Natural killer cell treated with Interleukin-12 subunit alpha and Interleukin-12 subunit beta and Interleukin-15 and Interleukin-18, amount 100 ng/mL, for 72 hours (primary cell): Measurements from ENCODE around the gene POLL. TPM values are rescaled to one million over a fixed set of nuclear protein-coding genes. Genes with fewer than 3 reads are reported as not detected.

Experiments
- ATAC-seq, 2 donors: fragments of 150-1000 bp; cut with Tn5 transposase in 1 of 2; sonication (Bioruptor Pico), chemical (Tn5 transposase) in 1 of 2; 2 replicates each; pipeline ENCODE4 v1.10.0; 2021
- DNase-seq: peaks from one replicate; pipeline ENCODE4 v3.0.0; 2022; ENCODE audit warnings: low spot score
- H3K27ac Mint-ChIP-seq, 2 donors: 1 replicate in 1 of 2; 2 replicates in 1 of 2; pipeline ENCODE4 v1.8.0; 2022; ENCODE audit warnings: mixed read lengths in 2 of 2, mild to moderate bottlenecking in 1 of 2, moderate library complexity in 1 of 2
- H3K27me3 Mint-ChIP-seq, 2 donors: 1 replicate in 1 of 2; 2 replicates in 1 of 2; pipeline ENCODE4 v1.8.0; 2022; ENCODE audit warnings: mixed read lengths in 2 of 2
- H3K36me3 Mint-ChIP-seq: one replicate; pipeline ENCODE4 v1.8.0; 2022; ENCODE audit warnings: mixed read lengths
- H3K4me1 Mint-ChIP-seq, 2 donors: 1 replicate in 1 of 2; 2 replicates in 1 of 2; pipeline ENCODE4 v1.8.0; 2022; ENCODE audit warnings: low read depth in 2 of 2, mixed read lengths in 2 of 2, mild to moderate bottlenecking in 1 of 2
- H3K4me3 Mint-ChIP-seq: one replicate; pipeline ENCODE4 v1.8.0; 2022; ENCODE audit warnings: mixed read lengths
- H3K9me3 Mint-ChIP-seq: 2 replicates; pipeline ENCODE4 v1.8.0; 2022; ENCODE audit warnings: mixed read lengths
- total RNA-seq, 2 donors: library from RNA; stranded (reverse); gene quantifications; one replicate each; pipeline ENCODE4 v1.2.3, GENCODE V29; 2022

The POLL gene
- total RNA-seq, 2 donors from 2014 or later: 27.6 to 37.3 TPM

GRCh38 chr10:101616415-101617101, 28.5 kb upstream of the POLL start:
- Mint-ChIP-seq H3K36me3 (peaks cover under 1% of the 10 kb centered on the region), H3K27me3 (no peaks in the 10 kb centered on the region), H3K4me1 (peaks cover 10 to 21% of the 10 kb centered on the region in 2 donors), H3K4me3 (no peak overlapping the region), H3K9me3 (no peaks in the 10 kb centered on the region), H3K27ac (no peak overlapping the region)
- DNase-seq (no peak), ATAC-seq (no peak)

GRCh38 chr10:101615525-101616116, 27.6 kb upstream of the POLL start:
- ATAC-seq (no peak), DNase-seq (no peak)
- peaks cover 17 to 26% of the 10 kb centered on the region in 2 donors for H3K4me1 Mint-ChIP-seq
- H3K9me3 Mint-ChIP-seq: no peaks in the 10 kb centered on the region
- no peaks in the 10 kb centered on the region for H3K36me3 Mint-ChIP-seq
- no peak overlapping the region for H3K27ac Mint-ChIP-seq
- no peaks in the 10 kb centered on the region for H3K27me3 Mint-ChIP-seq
- H3K4me3 Mint-ChIP-seq: no peak overlapping the region

GRCh38 chr10:101614663-101615524, 26.8 kb upstream of the POLL start:
- Mint-ChIP-seq H3K4me3 (no peak overlapping the region), H3K27me3 (no peaks in the 10 kb centered on the region), H3K27ac (no peak overlapping the region), H3K36me3 (no peaks in the 10 kb centered on the region), H3K9me3 (no peaks in the 10 kb centered on the region), H3K4me1 (peaks cover 17 to 24% of the 10 kb centered on the region in 2 donors)
- DNase-seq (no peak), ATAC-seq (no peak)

GRCh38 chr10:101613646-101614045, 25.6 kb upstream of the POLL start:
- ATAC-seq: no peak
- no peaks in the 10 kb centered on the region for H3K36me3 Mint-ChIP-seq
- H3K27me3 Mint-ChIP-seq: no peaks in the 10 kb centered on the region
- no peak for DNase-seq
- no peak overlapping the region for H3K4me3 Mint-ChIP-seq
- no peak overlapping the region for H3K27ac Mint-ChIP-seq
- H3K4me1 Mint-ChIP-seq: peaks cover 17 to 24% of the 10 kb centered on the region in 2 donors
- H3K9me3 Mint-ChIP-seq: no peaks in the 10 kb centered on the region

GRCh38 chr10:101612872-101613271, 24.8 kb upstream of the POLL start:
- no peaks in the 10 kb centered on the region for H3K9me3 Mint-ChIP-seq
- ATAC-seq: no peak
- no peak for DNase-seq
- H3K27me3 Mint-ChIP-seq: no peaks in the 10 kb centered on the region
- H3K36me3 Mint-ChIP-seq: no peaks in the 10 kb centered on the region
- peaks cover 14 to 19% of the 10 kb centered on the region in 2 donors for H3K4me1 Mint-ChIP-seq
- no peak overlapping the region for H3K4me3 Mint-ChIP-seq
- H3K27ac Mint-ChIP-seq: no peak overlapping the region

GRCh38 chr10:101612086-101612485, 24.0 kb upstream of the POLL start:
- ATAC-seq (no peak), DNase-seq (no peak)
- Mint-ChIP-seq H3K4me1 (peaks cover 8 to 14% of the 10 kb centered on the region in 2 donors), H3K9me3 (no peaks in the 10 kb centered on the region), H3K4me3 (no peak overlapping the region), H3K27ac (peak overlapping the region; percentile 41 to 76), H3K36me3 (no peaks in the 10 kb centered on the region), H3K27me3 (no peaks in the 10 kb centered on the region)

- H3K9me3 Mint-ChIP-seq: no peaks in the 10 kb centered on the region
- no peaks in the 10 kb centered on the region for H3K27me3 Mint-ChIP-seq
- H3K27ac Mint-ChIP-seq: peak overlapping the region; percentile 41 to 76
- no peak overlapping the region for H3K4me3 Mint-ChIP-seq
- ATAC-seq (peak in 1 of 2 donors; percentile 44), DNase-seq (no peak)
- H3K4me1 Mint-ChIP-seq: peaks cover 8 to 12% of the 10 kb centered on the region in 2 donors
- no peaks in the 10 kb centered on the region for H3K36me3 Mint-ChIP-seq
These were observed 23.2 kb upstream of the POLL start for GRCh38 chr10:101611096-101611905.

- Mint-ChIP-seq H3K27ac (peak overlapping the region in 1 of 2 donors; percentile 21), H3K4me3 (no peak overlapping the region)
These were observed 21.4 kb upstream of the POLL start for GRCh38 chr10:101609481-101609880.

GRCh38 chr10:101607124-101607523, 19.1 kb upstream of the POLL start:
- no peak for DNase-seq
- Mint-ChIP-seq H3K36me3 (no peaks in the 10 kb centered on the region), H3K4me3 (no peak overlapping the region), H3K9me3 (no peaks in the 10 kb centered on the region), H3K27me3 (no peaks in the 10 kb centered on the region), H3K27ac (no peak overlapping the region), H3K4me1 (peaks cover 8 to 9% of the 10 kb centered on the region in 2 donors)
- ATAC-seq: no peak

More at GRCh38 chr10:101609481-101609880, 21.4 kb upstream of the POLL start:
- H3K4me1 Mint-ChIP-seq: peaks cover 8 to 10% of the 10 kb centered on the region in 2 donors
- no peak for ATAC-seq
- no peak for DNase-seq
- no peaks in the 10 kb centered on the region for H3K36me3 Mint-ChIP-seq
- H3K27me3 Mint-ChIP-seq: no peaks in the 10 kb centered on the region
- no peaks in the 10 kb centered on the region for H3K9me3 Mint-ChIP-seq

GRCh38 chr10:101602761-101603398, 14.8 kb upstream of the POLL start:
- DNase-seq (no peak), ATAC-seq (peak; percentile 74 to 82)
- H3K9me3 Mint-ChIP-seq: no peaks in the 10 kb centered on the region
- H3K4me1 Mint-ChIP-seq: no peaks in the 10 kb centered on the region
- H3K36me3 Mint-ChIP-seq: no peaks in the 10 kb centered on the region
- no peak overlapping the region for H3K4me3 Mint-ChIP-seq
- H3K27ac Mint-ChIP-seq: no peak overlapping the region
- H3K27me3 Mint-ChIP-seq: no peaks in the 10 kb centered on the region

- H3K36me3 Mint-ChIP-seq: no peaks in the 10 kb centered on the region
- no peak overlapping the region for H3K4me3 Mint-ChIP-seq
- H3K9me3 Mint-ChIP-seq: no peaks in the 10 kb centered on the region
- H3K27ac Mint-ChIP-seq: no peak overlapping the region
- ATAC-seq (no peak), DNase-seq (no peak)
- H3K4me1 Mint-ChIP-seq: no peaks in the 10 kb centered on the region
- no peaks in the 10 kb centered on the region for H3K27me3 Mint-ChIP-seq
These were observed 13.5 kb upstream of the POLL start for GRCh38 chr10:101601541-101601940.

- no peaks in the 10 kb centered on the region for H3K4me1 Mint-ChIP-seq
- no peaks in the 10 kb centered on the region for H3K36me3 Mint-ChIP-seq
- H3K27ac Mint-ChIP-seq: no peak overlapping the region
- DNase-seq (no peak), ATAC-seq (no peak)
- no peak overlapping the region for H3K4me3 Mint-ChIP-seq
- no peaks in the 10 kb centered on the region for H3K27me3 Mint-ChIP-seq
- no peaks in the 10 kb centered on the region for H3K9me3 Mint-ChIP-seq
These were observed 9.2 kb upstream of the POLL start for GRCh38 chr10:101597091-101597900.
